OCI-M1 (cell line): Measurements from ENCODE around the gene GSG1L.

Source experiments
- DNase-seq: peaks from one replicate; lab custom pipeline; 2025; lab: John Stamatoyannopoulos, UW

The GSG1L gene

DNA sequence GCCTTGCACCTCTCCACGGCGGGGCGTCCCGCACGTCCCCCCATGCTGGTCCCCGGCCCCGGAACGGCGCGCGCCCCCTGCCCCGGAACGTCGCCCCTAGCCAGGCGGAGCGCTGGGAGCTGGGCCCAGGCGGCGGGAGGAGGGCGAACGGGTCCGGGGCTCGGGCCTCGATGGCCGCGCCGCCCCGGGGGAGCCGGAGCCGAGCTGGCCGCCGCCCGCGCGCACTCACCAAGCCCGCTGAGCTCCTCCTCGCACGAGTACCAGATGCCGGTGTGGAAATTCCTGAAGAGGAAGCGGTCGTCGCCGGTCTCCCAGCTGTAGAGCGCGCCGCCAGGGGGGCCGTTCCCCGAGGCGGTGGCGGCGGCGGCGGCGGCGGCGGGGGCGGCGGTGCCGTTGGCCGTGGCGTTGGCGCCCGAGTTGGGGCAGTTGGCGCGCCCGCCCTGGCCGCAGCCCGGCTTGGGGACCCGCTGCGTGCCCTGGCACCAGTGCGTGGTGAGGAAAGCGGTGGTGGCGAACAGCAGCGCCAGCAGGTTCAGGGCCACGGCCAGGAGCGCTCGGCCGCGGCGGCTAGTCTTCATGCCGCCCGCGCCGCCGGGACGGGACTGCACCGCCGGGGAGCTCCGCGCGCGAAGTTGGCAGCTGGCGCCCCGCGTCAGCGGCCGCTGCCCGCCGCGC lies 530 bp downstream of the GSG1L start:
- DNase-seq = no peak

DNA sequence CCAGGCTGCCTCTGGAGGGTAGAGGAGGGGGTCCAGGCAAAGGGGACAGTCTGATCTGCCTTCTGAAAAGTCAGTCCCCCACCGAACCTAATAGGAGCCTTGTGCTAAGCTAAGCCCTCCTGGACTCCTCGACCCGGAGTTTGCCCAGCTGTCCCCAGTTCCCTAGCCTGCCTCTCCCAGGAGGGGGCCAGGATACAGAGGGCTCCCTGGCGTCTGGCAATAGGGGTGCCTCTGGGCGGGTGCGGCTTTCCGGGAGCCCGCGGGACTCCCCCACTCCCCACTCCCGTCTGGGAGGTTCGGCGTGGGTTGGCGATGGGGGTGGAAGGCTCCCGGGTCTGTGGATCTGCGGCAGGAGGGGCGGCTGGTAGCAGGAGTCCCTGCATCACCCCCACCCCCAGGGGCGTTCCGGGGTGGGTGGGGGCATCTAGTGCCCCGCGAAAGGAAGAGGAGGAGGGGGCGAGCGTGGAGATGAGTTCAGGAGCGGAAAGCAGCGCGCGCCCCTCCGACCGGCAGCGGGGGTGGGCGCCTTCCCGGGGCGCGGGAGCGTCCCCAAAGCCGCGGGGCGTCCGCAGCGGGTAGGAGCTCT lies 1.2 kb downstream of the GSG1L start:
- DNase-seq = no peak

DNA sequence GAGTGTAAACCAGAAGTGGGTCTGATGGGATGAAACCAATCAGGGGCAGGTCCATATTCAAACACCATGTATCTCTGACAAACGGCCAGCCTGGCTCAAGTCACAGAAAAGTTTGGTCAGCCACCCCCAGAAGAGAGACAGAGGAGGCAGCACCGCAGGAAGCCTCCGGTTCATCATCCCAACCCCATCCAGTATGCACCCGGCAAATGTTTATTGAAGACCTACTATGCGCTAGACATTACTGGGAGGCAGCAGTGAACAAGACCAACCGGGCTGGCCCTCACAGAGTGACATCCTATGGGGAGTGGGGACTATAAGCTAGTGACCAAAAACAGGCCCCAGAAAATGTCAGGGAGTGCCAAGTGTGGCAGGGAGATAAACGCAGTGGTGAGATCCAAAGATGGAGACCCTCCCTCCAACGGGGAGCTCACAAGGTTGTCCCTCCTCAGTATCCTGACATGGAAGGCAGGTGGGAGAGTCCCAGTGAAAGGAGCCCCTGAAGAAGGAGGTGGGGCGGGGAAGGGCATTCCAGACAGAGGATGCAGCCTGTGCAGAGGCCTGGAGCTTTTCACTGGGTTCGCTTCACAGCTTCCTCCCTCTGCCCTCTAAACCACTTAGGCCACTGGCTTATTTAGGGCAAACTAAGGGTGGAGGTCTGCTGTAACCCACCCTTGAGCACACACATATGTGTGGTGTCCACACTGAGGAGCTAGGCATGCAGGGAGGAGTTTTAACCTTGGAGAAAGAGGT lies 2.0 kb downstream of the GSG1L start:
- no peak for DNase-seq

DNA sequence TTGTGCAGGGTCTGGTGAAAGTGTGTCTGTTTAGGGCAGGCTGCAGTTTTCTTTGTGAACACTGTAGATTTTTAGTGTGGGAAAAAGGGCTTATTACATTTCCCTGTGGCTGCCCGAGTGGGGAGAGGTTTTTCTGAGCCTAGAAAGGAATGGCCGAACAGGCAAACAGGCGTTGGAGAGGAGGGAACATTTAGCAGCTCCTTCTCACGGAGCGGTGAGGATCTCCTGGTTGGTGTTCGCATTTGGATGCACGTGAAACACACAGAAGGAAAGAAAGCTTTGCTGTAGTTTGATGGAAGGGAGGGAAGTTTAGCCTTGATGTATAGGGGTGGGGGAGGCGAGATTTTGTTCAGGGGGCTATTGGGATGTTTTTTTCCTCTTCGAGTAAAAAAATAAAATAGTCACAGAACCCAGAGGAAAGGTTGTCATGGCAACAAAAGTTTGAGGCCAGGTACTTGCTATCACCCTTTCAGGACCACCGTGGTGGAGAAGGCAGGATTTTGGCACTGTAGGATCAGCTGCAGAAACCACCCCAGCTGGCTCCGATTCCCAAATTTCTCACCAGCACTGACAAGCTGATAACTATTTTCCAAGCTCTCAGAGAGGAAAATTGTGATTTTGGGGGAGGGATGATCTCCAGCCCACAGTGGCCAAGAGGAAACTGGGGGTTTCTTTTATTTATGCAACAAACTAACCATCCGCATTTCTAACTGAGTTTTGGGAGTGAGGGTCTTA lies 3.5 kb downstream of the GSG1L start:
- DNase-seq = no peak

DNA sequence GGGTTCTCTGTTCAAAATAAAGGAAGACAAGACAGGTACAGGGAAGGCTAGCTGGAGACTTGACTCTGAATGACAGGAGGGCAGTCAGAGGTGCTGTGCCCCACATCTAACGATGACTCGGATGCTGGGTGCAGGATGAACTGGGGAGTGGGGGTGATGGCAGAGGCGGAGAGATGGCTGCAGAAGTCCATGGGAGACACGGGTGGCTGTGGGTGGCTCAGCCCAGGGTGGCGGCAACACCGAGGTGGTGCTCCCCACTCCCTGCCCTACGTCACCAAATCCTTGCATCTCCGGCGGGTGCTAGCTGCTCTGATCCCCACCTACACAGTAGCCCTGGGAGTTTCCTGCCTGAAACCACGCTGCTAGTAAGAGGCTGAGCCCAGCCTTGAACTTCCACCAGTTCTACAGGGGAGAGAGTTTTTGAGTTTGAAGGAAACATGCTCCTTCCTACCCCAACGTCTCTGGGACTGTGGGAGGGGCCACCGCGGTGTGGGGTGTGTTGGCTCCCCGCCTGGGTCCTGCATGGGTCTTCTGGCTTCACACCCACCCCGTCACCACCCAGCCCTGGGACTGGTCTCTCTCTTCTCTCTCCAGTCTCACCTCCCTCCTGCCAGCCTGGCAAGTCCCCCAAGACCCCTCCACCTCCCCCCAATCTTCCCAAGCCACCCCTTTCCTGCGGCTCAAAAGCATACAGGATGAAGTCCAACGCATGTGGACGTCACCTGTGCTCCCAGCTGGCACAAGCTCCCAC lies 4.5 kb downstream of the GSG1L start:
- no peak for DNase-seq

DNA sequence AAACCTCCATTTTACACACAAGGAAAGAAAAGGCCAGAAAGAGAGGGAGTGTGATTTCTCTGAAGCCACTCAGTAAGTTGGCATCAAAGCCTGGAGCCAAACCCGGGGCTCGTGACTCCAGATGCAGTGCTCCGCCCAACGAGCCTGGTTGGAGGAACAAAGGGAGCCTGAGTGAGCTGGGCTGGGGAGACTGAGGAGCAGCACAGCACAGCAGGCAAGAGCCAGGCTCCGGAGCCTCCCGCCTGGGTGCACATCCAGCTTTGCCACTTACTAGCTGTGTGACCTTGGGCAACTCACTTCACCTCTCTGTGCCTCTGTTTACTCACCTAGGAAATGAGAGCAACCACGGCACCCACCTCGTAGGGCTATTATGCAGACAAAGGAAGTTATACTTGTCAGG lies 5.6 kb downstream of the GSG1L start:
- DNase-seq = no peak

DNA sequence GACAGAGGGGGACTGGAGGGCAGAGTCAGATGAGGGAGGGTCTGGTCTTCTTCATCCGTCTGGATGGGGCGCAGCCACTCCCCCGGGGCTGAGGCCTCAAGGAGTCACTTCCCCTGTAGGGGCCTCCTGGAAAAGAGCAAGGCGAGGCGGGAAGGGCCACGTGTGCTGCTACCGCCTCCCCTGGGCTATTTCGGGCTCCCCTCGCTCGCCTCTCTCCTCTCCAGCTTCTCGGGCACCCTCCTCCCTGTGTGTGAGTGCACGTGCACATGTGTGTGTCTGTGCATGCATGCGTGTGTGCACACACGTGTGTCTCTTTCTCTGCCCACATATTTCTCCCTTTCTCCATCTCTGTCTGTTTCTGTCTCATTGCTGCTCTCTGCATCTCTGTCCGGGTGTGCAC lies 10.1 kb downstream of the GSG1L start:
- DNase-seq = no peak

DNA sequence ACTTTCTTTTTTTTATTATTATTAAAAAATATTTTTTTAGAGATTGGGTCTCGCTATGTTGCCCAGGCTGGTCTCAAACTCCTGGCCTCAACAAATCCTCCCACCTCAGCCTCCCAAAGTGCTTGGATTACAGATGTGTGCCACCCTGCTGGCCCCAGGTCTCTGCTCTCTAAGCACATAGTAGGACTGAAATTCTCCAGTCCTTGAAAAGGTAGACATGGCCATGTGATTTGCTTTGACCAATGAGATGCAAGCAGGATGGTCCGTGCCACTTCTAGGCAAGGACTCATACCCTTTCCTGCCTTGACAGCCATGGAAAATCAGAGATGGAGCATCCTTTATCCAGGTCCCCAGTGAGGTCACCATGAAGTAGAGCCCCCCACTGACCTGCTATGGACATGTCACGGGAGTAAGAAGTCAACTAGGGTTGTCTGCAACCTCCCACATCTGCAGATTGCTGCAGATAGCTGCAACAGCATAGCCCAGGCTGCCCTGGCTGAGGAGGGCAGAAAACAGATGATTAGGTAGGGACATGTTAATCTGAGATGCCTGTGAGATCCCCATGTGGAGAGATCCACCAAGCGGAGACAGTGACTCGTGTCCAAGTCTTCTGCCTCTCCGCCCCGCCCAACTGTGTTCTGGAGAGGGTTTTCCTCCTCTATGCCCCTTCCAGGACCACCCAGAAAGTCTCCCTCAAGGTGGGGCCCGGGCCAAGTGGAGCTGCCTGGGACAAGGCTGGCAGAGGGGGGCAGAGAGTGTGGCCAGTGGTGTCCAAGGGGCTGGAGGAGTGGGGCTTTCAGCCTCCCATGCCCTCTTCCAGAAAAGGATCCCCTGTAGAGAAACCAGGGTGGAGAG lies 11.0 kb downstream of the GSG1L start:
- no peak for DNase-seq

DNA sequence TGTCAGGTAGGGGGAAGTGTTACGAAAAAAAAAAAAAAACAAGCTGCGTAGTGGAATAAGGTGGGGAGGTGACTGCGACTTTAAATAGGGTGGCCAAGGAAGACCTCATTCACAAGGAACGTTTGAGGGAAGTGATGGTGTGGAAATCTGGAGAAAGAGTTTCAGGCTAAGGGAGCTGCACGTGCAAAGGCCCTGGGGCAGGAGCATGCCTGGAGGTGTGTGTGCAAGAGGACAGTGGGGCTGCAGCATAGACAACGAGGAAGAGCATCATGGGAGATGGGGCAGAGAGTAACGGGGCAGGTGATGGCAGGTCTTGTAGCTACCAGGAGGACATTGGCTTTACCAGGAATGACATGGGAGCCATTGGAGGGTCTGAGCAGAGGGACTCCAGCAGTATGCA lies 12.0 kb downstream of the GSG1L start:
- DNase-seq = no peak

DNA sequence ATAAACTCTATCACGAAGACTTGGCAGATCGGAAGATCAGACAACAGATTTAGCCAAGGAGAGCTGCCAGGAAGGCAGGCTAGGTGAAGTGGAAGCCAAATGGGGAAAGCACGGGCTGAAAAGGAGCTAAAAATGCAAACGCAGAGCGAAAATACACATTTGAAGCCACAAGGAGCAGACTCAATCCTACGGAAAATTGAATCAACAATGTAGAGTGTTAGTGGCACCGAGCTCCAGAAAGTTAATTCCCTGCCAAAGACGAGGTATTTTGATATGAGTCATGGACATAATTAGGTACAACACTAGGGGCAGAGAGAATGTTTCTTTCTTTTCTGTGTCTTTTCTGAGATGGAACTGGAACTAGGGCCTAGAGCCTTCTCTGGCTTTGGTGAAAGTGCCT lies 20.7 kb downstream of the GSG1L start:
- DNase-seq = no peak

DNA sequence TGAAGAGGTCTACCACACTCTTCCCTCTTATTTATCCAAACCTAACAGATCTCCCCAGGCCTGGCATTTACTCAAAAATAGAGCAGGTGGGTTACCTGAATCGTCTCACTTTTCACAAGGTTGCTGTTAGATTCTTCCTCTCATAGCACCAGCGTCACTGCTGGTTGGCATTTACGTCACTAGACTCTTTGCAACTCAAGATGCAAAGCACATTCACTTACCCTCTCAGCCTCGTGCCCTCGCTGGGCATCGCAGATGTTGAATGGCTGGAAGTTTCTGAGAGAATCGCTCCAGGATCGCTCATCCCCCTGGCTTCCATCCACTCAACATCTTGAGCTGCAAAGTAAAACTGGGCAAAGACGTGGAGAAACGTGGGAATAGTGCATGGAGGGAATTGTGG lies 21.9 kb downstream of the GSG1L start:
- DNase-seq = no peak

DNA sequence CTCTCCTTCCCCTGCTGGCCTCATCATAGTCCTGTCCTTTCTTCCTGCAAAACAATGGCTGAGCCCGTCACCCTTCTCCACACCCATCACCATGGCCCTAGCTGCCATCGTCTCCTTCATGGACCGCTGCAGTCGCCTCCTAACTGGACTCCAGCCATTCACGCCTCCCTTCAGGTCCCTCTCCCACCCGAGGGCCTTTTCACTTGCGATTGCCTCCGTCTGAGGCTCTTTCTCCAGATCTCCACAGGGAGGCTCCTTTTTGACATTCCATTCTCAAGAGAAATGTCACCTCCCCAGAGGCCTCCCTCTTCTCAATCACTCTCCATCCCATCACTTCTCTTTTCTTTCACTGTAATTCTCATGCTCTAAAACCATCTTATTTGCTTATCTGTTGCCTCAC lies 23.5 kb downstream of the GSG1L start:
- no peak for DNase-seq

DNA sequence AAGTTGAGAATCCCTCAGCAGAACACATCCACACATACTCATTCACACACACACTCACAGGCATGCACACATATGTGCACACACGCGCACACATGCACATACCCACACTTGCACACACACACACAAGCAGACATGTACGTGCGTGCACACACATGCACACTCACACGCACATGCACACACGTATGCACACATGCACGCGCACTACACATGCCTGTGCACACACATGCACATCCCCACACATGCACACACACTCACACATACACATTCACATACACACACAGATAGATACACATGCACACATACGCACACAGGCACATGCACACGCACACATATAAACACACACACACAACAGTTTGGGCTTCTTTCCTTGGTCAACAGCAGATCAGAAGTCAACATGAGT lies 24.0 kb downstream of the GSG1L start:
- no peak for DNase-seq

DNA sequence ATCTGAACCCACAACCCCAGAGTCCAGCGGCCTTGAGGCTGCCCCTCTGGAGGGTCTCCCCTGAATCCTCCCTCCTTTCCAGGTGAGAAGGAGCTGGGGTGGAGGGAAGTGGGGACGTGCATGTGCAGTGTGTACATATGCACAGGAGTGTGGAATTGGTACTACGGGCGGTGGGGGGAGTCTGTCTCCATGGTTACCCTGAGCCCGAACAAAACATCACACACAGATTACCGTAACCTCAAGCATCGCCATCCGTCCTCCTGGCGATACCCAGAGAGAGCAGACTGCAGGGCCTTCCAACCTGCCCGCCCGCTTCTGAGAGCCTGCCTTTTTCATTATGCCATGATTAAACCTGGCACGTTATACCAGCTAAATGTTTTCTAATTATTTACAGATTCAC lies 25.1 kb downstream of the GSG1L start:
- no peak for DNase-seq

DNA sequence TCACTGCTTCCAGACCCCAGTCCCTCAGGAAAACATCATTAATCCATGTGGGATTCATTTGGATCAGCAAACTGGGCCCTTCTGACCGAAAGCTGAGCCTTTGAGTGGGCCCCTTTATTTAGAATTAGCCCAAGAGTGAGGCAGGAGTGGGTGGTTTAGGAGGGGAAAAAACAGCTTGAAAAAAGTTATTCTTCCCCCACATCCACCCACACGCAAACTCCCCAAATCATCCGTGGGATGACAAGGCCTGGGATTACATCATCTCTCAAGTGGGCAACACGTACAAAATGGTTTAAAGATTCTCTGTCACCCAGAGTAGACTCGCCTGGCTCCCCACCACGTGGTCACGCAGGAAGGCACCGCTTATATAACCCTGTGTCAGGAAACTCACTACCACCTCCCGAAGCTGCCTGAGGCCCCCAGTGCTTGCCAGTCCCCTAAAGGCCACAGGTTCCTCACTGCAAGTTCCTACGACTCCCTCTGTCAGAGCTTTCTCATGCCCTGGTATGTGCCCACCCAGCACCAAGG lies 27.6 kb downstream of the GSG1L start:
- no peak for DNase-seq

DNA sequence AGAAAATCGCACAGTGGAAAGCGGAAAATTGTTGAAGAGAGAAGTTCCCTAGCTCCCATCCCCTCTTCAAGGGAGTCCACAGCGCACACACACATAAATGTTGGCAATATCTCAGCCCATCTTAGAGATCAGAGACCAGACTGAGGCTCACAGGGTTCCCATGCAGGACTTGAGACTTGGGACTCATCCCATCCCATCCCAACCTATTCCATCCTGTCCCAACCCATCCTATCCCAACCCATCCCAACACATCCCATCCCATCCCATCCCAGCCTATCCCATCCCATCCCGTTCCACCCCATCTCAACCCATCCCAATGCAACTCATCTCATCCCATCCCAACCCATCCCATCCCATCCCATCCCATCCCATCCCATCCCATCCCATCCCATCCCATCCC lies 29.6 kb downstream of the GSG1L start:
- DNase-seq = no peak

DNA sequence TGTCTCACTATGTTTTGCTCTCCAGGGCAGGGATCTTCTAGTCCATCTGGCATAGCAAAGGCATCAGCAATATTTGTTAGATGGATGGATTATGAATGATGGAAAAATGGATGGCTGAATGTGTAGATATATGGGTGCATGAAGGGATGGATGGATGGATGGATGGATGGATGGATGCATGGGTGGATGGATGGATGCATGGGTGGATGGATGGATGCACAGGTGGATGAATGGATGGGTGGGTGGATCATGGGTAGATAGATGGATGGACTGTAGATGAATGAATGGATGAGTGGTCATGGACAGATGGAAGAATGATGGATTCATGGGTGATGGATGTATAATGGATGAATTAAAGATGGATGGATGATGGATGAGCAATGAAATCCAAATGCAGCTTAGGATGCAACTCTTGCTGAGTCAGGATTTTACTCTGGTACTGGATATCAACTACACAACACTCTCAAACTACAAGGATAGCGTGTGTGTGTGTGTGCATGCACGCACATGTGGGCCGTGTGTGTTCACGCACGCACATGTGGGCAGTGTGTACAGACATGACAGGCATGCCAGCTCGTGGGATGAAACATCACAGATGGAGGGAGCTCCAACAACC lies 34.0 kb downstream of the GSG1L start:
- DNase-seq = no peak

DNA sequence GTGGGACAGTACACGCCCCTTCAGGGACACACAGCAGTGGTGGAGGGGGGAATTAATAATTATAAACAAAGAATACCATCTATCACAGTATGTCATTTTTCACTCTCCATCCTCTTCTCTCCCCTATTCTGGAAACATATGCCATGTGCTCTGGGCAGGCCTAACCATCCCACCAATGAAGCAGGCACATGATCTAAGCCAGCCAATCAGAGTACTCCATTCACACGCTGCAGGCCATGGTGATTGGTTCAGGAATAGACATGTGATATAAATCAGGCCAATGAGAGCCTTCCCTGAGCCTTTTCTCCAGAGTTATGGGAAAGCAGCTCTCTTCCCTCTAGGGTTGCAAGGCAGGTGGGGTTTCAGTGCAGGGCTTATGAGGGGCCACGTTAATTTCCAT lies 36.5 kb downstream of the GSG1L start:
- DNase-seq = no peak

DNA sequence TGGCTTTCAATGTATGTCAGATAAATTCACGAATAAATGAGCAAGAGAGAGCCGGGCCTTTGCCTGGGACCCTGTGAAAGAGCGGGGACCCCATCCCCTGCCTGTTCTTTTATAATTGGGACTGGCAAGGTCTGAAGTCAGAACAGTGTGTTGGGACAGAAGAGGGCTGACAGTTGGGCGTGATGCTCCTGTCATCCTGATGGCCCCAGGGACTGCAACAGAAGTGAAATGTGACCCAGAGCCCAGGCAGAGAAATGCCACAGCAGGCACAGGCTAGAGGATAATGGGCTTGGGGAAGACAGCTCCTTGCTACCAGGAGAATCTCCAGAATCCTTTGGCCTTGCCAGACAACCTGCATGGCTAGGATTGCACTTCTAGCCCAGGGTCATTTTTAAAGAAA lies 37.9 kb downstream of the GSG1L start:
- no peak for DNase-seq

DNA sequence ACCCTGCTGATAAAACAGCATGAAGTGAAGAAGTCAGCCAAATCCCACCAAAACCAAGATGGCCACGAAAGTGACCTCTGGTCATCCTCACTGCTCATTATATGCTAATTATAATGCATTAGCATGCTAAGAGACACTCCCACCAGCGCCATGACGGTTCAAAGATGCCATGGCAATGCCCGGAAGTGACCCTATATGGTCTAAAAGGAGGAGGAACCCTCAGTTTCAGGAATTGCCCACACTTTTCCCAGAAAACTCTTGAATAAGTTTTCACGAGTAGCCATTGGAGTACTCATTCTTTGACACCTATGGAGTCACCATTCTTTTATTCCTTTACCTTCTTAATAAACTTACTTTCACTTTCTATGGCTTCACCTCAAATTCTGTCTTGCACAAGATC lies 44.3 kb downstream of the GSG1L start:
- peak; percentile 19 for DNase-seq

DNA sequence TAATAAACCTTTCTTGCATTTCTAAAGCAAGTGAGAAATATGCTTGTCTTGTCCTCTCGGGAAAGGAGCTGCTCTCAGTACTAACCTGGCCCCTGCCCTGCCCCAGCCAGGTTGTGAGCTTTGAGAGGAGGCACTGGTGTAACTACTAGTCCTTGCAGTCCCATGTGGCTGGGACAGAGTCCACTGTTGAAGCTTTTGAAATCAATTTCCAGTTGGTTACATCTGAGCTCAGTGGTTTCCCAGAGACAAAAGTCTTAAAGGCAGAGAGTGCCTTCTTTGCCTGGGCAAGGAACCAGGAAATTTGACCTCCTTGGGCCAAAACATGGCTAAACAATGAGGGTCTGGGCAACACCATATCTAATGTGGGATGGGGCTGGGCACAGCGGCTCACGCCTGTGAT lies 48.7 kb downstream of the GSG1L start:
- no peak for DNase-seq
